GM21619 (cell line): ENCODE measurements around the gene PDZD2.
"Not testable (repeated sequence)": the region's sequence is repeated elsewhere in the genome, so short reads cannot be mapped to it uniquely, and the experiment has no call there.

Source experiments
- ATAC-seq: cut with Tn5 transposase; IDR thresholded peaks from one replicate; pipeline ENCODE4 v1.9.1; 2021; ENCODE audit not compliant: unreplicated experiment

The PDZD2 gene

DNA sequence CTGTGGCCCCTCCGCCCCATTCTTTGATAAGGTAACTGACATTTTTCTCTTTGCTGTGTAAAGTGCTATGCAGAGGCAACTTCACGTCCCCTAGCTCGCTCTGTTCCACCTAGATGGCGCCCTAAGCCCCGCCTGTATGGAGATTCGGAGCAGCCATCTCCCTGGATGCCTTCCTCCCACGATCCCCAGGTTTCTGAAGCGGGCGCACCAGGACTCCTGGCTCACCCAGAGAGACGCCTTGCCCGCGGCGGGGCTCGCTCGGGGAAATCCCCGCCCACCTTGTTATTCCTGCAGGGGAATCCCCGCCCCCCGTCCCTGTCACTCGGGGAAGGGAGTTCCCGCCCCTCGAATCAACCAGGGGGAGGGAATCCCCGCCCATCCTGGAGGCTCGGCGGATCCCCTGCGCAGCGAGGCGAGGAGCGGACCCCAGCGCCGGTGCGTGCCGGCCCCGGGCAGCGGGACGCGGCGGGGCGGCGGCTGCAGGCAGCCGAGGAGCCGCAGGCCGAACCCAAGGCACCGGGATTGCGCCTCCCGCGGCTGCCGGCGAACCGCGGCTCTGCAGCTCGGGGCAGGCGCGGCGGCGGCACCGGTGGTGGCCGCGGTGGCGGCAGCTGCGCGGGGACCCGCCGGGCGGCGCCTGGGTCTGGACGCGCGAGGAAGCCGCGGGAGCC, at the start of gene PDZD2:
Gene PDZD2, plus strand, starts transcription at position 384 of the 671 bp plus-strand sequence.
- peak; percentile 71 for ATAC-seq

DNA sequence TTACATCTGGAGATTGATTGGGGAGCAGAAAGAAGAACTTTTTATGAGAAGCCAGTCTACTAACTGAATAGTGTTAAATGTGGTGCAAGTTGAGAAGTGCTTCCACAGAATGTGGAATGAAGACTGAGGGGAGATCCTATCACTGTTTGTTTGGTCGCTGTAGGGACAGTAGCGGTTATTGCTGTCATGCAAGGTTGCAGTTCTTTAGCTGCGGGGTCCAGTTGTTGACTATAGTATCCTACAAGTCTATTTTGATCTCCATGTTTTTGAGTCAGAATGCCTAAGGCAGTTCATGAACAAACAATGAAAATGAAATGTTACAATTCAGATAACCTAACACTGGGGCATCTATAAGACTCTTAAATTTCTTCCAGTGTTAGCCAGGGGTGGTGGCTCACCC, 45.3 kb upstream of the PDZD2 start:
- no peak for ATAC-seq

DNA sequence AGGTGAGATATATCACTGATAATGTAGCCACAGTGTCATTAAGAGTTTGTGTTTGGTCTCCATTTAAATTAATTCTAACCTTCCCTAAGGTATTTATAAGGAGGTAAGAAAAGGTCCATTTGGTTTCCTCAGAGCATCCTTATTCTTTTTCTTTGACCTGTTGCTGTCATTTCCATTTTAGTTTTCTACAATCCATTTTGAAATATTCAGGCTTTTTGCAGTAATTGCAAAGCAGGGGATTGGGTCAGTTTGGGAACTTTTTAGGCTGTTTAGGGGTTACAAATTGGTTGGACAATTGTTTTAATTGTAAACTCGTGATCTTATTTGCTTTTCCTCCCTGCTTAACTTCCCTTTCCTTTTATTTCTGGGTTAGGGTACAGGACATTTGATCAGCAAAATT, 42.6 kb upstream of the PDZD2 start:
- ATAC-seq = no peak

DNA sequence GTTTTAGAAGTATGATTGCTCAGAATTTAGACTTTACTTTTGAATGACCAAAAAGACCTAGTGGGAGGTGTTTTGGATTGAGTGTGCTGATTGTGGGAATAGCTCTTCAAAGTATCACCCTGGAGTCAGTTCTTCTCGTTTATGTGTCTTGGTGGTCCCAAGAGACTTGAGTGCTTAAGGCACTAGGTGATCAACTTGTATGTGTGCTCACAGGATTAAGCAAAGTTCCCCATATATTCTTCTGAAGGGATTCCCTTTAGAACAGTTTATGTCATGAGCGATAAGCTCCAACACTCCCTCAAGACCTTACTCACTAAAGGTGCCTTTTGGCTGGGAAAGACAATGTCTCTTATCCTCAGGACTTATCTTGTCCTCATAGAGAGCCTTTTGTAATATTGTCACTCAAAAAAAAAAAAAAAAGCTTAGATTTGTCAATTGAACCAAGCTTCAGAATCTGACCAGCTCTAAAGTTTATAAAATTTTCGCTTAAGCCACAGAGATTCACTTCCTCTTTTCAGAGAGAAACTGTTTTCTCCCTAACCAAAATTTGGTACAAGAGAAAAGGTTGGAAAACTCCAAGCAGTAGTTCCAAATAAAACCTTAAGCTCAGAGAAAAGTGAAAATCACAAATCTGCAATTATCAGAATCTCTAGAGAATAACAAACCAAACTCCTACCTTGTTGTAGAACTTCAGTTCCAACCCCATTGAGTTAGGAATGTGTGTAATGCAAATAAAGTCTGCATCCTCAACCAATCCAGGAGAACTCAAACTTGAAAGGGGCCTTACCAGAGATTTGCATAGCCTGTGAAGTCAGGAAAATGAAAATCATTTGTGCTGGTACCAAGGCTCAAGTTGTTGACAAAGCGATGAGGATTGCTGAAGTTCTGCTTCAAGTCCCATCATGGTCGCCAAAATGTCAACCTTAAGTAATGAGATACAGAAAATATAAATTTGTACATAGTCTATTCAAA, 40.0 kb upstream of the PDZD2 start:
- no peak for ATAC-seq

DNA sequence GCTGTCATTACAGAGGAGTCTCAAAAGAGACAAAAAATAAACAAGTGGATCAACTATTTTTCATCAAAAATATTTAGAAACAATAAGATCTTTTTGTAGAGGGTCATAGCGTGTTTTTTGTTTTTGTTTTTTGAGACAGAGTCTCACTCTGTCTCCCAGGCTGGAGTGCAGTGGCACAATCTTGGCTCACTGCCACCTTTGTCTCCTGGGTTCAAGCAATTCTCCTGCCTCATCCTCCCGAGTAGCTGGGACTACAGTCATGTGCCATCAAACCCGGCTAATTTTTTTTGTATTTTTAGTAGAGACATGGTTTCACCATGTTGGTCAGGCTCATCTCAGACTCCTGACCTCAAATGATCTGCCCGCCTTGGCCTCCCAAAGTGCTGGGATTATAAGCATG, 36.6 kb upstream of the PDZD2 start:
- not testable (repeated sequence) for ATAC-seq

DNA sequence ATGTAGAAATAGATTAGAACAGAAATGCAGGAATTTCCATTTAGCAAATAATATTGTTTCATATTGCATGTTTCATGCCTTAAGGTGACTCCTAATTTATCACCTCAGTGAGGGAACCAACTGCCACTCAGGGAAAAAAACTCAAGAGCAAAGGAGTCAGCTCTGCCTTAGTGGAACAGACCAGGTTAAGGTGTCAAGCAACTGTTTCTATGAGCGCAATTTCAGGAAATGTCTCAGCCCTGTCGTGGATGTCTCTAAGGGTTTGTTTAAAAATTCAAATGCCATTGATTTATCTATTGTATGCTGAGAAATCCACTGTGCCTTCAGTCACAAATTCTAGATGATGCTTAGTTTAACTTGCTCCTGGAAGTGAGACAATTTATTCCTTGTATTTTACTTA, 34.7 kb upstream of the PDZD2 start:
- no peak for ATAC-seq

DNA sequence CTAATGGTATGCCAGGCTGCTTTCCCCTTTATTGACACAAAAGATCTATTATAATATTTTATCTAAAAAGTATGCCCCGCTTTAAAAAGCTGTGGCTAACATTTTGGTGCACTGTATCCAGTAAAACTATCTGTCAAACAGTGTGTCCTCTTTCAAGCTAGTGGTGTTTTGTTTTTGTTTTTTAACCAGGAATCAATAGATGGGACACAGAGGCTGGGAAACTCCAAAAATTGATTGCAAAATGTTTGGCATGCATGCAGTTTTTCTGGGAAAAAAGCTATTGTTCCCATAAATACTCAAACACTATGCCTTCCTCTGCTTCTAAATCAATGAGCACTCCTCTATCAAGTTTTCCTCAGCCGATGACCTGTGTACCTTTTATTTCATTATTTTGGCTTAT, 34.3 kb upstream of the PDZD2 start:
- ATAC-seq = no peak

DNA sequence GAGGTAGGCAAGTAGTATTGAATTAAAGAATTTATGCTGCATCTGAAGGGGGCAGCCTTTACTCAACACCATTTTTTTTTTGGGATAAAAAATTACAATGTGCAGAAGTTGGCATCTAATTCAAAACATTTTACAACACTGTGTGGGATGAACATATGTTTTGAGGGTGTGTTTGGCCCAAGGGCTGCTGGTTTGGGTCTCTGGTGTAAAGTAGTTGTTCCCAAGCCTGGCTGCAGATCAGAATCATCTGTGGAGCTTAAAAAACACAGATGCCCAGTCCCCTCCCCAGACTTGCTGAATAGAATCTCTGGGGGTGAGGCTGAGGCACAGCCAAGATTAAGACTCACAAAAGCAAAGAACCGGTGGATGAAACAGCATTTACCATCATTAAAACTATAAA, 33.0 kb upstream of the PDZD2 start:
- ATAC-seq = no peak

DNA sequence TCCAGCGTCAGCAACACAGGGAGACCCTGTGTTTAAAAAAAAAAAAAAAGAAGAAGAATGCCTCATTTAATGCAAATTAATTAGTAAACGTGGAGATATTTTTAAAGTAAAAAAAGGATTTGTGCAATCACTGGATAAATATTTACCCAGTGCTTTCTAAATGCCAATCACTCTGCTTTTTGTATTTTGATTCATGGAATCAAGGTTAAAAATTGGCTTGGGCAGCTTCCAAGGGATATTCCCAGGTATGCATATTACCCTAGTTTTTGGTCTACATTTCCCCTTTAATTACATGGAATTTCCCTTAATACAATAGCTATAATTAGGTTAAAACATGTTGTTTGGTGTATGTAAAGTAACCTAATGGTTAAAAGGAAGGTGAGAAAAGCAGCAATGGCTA, 31.4 kb upstream of the PDZD2 start:
- no peak for ATAC-seq

DNA sequence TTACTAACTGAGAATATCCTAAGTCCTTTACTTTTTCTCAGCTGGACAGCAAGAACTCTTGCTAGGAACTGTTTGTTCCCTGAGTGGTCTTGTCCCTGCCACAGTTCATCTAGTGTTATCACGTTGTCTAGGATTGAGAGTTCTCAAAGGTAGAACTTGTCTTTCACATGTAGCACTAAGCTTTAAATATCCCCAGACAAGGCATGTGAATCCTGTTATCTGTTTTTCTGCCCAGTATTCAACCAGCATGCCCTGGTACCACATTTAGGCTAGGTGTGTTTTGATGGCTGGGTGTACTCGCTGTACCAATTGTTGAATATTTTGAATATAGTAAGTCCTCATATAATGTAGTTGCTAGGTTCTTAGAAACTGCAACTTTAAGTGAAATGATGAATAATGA, 27.9 kb upstream of the PDZD2 start:
- ATAC-seq = no peak

DNA sequence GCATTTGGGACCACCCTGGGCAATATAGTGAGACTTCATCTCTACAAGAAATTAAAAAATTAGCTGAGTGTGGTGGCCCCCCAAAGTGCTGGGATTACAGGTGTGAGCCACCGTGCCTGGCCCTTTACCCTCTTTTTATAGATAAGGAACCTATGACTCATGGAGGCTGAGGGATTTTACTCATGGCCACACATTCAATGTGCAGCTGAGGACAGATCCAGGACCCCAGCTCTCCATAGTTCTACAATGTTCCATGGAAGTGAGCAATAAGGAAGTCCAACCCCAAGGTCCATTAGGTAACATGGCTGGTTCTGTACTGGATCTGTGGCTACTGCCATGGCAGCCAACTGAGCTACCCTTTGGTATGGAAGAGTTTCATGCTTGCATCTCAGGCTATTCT, 25.3 kb upstream of the PDZD2 start:
- ATAC-seq = no peak

DNA sequence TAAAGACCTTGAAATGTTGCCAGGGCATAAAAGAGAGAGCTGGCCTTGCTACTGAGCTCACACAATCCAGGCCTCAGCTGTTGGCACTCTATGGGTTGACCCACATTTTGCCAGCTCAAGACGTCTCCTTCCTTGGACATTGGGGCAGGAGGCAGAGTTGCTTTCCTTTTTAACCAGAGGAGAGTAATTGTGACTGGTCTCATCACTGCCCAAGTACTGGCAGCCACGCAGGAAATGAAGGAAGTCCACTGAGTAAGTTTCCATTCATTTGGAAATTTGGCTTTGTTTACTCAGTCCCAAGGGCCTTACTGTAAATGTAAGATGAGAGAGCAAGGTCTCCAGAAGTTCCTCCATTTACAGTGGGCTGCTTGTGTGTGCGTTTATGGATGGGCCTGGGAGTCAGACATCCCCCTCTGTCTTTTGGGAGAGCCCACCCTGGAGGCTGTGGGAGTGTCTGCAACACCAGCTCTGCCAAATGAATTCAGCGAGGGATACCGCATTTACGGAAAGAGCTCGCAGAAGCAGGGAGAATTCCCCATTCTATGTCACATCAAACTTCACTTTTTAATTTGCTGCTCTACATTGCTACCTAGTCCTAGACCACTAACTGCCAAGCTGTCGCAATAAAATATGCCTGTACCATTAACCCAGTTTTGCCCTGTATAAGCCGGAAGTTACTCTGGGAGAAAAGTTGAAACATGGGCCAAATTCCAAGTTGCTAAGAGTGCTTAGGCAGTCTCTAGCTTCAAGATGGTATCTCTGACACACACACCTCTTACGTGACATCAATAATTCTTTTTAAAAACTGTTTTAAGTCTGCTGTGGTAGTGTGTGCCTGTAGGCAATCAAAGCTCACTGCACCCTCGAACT, 24.5 kb upstream of the PDZD2 start:
- ATAC-seq = no peak

DNA sequence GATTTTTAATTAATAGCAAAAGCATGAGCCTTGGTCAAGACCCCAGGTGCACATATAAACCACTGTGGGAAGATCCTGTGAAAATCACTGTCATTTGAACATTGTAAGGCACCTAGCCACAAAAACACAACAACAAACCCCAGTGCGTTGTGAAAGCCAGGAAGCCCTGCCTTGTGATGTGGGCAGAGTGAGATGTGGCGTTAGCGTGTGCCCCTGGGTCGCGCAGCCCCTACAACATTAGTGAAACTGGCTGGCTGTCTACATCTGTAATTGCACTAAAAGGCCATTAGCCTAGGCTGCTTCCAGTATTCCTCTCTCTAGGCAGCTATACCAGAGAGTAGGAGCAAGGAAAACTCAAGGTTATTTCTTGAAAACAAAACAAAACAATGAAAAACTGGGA, 21.1 kb upstream of the PDZD2 start:
- no peak for ATAC-seq

DNA sequence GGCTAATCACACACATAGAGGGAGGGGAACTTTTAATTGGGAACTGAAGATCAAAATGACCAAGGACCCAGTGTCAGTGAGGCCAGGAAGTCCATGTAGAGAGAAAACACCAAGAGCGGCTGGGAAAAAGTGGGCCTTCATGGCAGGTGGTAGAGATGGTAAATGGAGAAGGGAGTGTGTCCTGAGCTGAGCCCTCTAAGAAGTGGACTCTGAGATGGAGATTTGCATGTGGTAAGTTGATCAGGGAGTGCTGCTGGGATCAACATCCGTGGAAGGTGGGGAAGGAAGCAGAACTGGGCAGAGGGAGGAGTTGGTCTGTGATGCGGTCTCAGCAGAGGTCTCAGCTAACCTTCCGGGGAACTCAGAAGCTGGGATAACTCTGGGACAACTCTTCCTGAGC, 18.9 kb upstream of the PDZD2 start:
- no peak for ATAC-seq

DNA sequence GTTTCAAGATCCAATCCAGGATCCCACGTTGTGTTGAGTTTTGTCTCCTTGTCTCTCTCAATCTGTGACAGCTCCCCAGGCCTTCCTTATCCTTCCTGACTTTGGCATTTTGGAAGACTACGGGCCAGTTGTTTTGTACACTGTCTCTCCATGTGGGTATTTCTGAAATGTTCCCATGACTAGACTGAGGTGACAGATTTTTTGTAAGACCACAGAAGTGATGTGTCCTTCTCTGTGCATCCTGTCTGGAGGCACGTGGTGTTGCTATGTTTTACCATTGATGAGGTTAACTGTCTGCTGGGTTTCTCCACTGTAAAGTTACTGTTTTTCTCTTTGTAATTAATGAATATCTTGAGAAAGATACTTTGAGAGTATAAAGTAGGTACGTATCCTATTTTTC, 15.7 kb upstream of the PDZD2 start:
- no peak for ATAC-seq

DNA sequence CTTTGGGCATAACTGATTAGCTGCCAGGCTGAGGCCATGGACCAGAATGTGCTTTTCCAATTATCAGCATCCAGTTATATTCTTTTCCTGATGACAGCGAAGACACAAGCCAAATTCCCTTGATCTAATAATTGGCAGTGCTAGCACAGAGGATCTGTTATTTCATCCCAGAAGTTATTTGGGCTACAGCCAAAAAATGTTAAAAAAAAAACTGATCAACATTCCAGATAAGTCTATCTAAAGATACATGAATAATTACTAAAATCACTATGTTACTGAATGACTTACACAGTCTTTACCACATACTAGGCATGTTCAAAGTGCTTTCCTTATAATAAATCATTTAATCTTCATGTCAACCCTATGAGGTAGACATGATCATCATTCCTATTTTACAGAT, 13.5 kb upstream of the PDZD2 start:
- no peak for ATAC-seq

DNA sequence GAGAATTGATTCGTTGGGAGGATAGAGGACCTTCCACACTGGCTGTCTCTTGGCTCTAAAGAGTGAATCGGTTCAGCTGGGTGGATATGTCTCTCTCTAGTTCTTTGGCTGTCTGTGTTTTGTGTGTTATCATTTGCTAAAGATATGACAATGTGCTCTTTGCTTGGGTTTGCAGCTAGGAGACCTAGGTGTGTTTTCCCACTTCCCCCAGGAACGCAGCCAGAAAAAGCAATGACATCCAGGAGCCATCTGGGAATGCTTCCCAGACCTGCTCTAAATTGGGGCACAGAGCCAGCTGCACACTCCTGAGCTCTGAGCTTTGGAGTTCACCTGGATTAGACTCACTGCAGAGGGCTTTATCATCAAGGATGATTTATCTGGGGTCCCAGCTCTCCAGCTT, 12.8 kb upstream of the PDZD2 start:
- ATAC-seq = no peak

DNA sequence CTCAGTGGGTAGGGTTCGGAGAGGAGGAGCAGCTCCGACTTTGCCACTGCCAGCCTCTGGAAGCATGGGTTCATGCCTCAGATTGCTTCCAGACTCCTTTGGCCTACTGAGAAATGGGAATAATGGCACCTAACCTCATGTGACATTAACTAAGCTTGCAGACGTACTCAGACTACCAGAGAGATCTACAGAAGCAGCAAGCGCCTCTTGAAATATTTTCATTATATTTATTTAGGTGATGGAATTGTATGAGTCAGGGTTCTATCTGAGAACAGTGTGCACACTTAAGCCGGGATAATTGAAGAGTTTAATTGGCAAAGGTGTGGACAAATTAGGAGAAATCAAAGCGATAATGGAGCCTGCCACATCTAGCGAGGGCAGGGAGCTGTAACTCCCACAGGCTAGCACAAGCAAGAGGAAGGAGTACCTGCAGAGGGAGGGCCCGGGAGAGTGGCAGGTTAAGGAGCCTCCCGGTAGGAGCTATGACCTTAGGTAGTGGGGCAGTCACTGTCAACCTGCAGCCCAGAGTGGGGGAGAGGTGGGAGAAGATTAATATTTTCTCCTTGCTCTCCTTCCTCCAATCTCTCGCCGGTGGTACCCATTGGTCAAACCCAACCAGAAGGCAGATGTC, 12.2 kb upstream of the PDZD2 start:
- no peak for ATAC-seq

DNA sequence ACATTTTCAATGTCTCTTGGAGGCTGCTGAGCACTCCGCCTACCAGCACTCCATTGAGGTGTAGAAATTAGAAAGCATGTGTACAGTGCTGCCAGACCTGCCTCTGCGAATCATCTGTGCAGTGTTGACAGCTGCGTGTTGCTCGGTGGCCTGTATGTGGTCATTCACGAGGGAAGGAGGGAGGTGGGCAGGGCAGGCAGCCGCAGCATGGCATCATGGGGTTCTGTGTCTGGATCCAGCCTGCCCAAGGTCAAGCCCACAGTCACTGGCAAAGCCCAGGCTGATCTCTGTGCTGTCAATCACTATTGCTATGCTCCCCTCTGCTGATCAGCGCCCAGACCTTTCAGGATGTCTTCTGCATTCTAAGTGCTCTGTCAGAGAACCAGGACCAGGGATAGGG, 8.0 kb upstream of the PDZD2 start:
- ATAC-seq = no peak

DNA sequence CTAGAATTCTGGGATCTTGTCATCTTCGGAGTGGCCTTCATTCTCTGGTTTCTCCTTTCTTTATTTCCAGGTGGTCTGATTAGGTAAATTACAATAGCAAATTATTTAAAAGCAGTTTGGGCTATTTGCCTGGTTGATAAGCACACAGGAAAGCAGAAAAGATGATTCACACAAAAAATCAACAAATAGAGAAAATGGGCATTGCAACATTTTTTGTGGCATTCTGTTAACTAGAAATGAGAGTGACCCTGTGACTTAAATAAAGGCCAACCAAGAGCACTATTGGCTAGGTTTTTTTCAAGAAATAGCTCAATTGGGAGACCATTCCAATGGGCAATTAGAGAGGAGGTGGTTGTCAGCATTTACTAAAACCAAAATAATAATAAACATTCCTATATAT, 6.5 kb upstream of the PDZD2 start:
- ATAC-seq = no peak

DNA sequence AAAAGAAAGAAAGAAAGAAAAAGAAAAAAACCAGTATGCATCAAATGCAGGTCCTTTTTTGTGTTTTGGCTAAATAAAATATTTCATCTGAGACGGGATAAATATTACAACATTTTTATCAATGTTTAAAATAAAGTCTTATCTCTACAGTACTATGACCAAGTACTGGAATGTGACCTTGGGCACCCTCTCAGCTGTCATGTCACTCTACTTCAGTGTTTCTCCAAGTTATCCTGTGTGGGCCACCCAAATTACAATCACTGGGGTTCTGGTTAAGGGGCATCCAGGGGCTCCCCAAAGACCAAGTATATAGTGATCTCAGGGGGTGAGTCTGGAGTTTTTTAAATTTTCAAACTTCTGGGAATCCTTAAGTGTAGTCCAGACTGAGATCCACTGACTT, 3.5 kb upstream of the PDZD2 start:
- no peak for ATAC-seq
